ENCODE results near the gene NCF2. TPM values are rescaled to one million over a fixed set of nuclear protein-coding genes. Genes with fewer than 3 reads are reported as not detected.

NCF2 gene
- total RNA-seq, 2 donors from 2014 or later: 0.55 TPM; not detected in 1

DNA sequence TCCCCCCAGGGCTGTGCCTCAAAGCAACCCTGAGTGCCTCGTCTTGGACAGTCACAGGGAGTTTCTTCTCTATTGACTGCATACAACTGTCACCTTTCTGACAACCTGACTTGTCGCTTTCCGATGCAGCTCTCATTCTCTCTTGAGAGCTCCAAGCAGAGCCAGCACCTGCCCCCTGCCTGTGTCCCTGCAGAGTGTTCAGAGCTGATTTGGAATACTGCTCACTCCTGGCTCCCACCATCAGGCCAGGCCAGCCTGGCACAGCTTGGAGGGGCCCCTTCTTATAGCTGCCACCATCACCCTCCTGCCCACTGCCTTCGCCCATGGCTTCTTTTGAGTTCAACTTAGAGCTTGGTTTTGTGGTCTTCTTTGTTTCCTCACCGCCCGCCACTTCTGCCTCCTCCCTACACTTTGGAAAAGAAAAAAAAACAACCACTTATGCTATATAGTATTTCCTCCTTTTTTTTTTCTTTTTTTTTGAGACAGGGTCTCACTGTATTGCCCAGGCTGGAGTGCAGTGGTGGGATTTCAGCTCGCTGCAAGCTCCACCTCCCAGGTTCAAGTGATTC, 12.3 kb downstream of the NCF2 start:
- H3K36me3 Mint-ChIP-seq (ENCODE audit: low read depth): no peaks in the 10 kb centered on the region
- no peak overlapping the region for H3K27ac Mint-ChIP-seq
- H3K27me3 ChIP-seq (ENCODE audit: control insufficient read depth, insufficient read depth, low read length, poor library complexity, severe bottlenecking): no peaks in the 10 kb centered on the region
- H3K27me3 Mint-ChIP-seq (ENCODE audit: insufficient read depth): no peaks in the 10 kb centered on the region
- WGBS, 2 experiments (ENCODE audit: insufficient coverage in 1 of 2, insufficient read length in 1 of 2): 90 to 96% methylated on average over 5 to 7 of the region's 7 CpGs
- no peaks in the 10 kb centered on the region for H3K9me3 Mint-ChIP-seq
- H3K27ac ChIP-seq (ENCODE audit: low read depth, low read length): no peak overlapping the region
- H3K4me3 ChIP-seq (ENCODE audit: low read length): no peak overlapping the region
- no peaks in the 10 kb centered on the region for H3K36me3 ChIP-seq (ENCODE audit: control insufficient read depth, insufficient read depth, low read length)
- peaks cover 3% of the 10 kb centered on the region for H3K4me1 Mint-ChIP-seq
- H3K4me1 ChIP-seq (ENCODE audit: control insufficient read depth, insufficient read depth, low read length): no peaks in the 10 kb centered on the region
- no peaks in the 10 kb centered on the region for H3K9me3 ChIP-seq (ENCODE audit: control insufficient read depth, low read length)
- H3K4me3 Mint-ChIP-seq: no peak overlapping the region
- TF ChIP-seq, protein P1, sequence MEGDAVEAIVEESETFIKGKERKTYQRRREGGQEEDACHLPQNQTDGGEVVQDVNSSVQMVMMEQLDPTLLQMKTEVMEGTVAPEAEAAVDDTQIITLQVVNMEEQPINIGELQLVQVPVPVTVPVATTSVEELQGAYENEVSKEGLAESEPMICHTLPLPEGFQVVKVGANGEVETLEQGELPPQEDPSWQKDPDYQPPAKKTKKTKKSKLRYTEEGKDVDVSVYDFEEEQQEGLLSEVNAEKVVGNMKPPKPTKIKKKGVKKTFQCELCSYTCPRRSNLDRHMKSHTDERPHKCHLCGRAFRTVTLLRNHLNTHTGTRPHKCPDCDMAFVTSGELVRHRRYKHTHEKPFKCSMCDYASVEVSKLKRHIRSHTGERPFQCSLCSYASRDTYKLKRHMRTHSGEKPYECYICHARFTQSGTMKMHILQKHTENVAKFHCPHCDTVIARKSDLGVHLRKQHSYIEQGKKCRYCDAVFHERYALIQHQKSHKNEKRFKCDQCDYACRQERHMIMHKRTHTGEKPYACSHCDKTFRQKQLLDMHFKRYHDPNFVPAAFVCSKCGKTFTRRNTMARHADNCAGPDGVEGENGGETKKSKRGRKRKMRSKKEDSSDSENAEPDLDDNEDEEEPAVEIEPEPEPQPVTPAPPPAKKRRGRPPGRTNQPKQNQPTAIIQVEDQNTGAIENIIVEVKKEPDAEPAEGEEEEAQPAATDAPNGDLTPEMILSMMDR (conservative IDR thresholded peaks at IDR 0.05): no peak
- no peak overlapping the region for H3K9ac ChIP-seq (ENCODE audit: extremely low read depth, low read length, poor library complexity, severe bottlenecking)
- peak; percentile 23 for DNase-seq

- Mint-ChIP-seq H3K4me3 (no peak overlapping the region), H3K4me1 (peaks cover 3% of the 10 kb centered on the region), H3K27me3 (ENCODE audit: insufficient read depth) (no peaks in the 10 kb centered on the region), H3K9me3 (no peaks in the 10 kb centered on the region), H3K36me3 (ENCODE audit: low read depth) (no peaks in the 10 kb centered on the region), H3K27ac (no peak overlapping the region)
- Histone ChIP-seq H3K9ac (ENCODE audit: extremely low read depth, low read length, poor library complexity, severe bottlenecking) (no peak overlapping the region), H3K27ac (ENCODE audit: low read depth, low read length) (no peak overlapping the region), H3K4me3 (ENCODE audit: low read length) (no peak overlapping the region), H3K9me3 (ENCODE audit: control insufficient read depth, low read length) (no peaks in the 10 kb centered on the region), H3K36me3 (ENCODE audit: control insufficient read depth, insufficient read depth, low read length) (no peaks in the 10 kb centered on the region), H3K27me3 (ENCODE audit: control insufficient read depth, insufficient read depth, low read length, poor library complexity, severe bottlenecking) (no peaks in the 10 kb centered on the region), H3K4me1 (ENCODE audit: control insufficient read depth, insufficient read depth, low read length) (no peaks in the 10 kb centered on the region)
- TF ChIP-seq, protein P1 (conservative IDR thresholded peaks at IDR 0.05): no peak
- DNase-seq: peak; percentile 24
- 89 to 91% methylated on average over 7 to 8 of the region's 8 CpGs for WGBS, 2 experiments (ENCODE audit: insufficient coverage in 1 of 2, insufficient read length in 1 of 2)
Measured at GRCh38 chr1:183576537-183576936, 13.7 kb downstream of the NCF2 start.

DNA sequence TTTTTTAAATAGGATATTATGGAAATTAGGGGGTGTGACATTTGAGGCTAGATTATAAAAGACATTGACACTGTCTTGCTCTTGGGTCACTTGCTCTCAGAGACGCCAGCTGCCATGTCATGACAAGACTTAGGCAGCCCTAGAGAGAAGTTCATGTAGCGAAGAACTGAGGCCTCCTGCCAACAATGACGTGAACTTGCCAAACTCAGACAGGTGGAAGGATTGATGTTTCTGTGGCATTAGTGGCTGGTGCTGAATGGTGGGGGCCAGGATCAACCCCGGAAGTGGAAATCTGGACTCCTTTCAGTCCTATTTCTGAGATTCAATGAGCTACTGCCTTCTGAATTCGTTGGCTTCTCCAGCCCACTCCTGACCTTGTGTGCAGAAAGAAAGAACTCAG, 14.7 kb downstream of the NCF2 start:
- Mint-ChIP-seq H3K27ac (no peak overlapping the region), H3K27me3 (ENCODE audit: insufficient read depth) (no peaks in the 10 kb centered on the region), H3K4me3 (no peak overlapping the region), H3K4me1 (peaks cover 3% of the 10 kb centered on the region), H3K9me3 (no peaks in the 10 kb centered on the region), H3K36me3 (ENCODE audit: low read depth) (no peaks in the 10 kb centered on the region)
- Histone ChIP-seq H3K4me3 (ENCODE audit: low read length) (no peak overlapping the region), H3K36me3 (ENCODE audit: control insufficient read depth, insufficient read depth, low read length) (no peaks in the 10 kb centered on the region), H3K27me3 (ENCODE audit: control insufficient read depth, insufficient read depth, low read length, poor library complexity, severe bottlenecking) (no peaks in the 10 kb centered on the region), H3K4me1 (ENCODE audit: control insufficient read depth, insufficient read depth, low read length) (no peaks in the 10 kb centered on the region), H3K9me3 (ENCODE audit: control insufficient read depth, low read length) (no peaks in the 10 kb centered on the region), H3K9ac (ENCODE audit: extremely low read depth, low read length, poor library complexity, severe bottlenecking) (no peak overlapping the region), H3K27ac (ENCODE audit: low read depth, low read length) (no peak overlapping the region)
- TF ChIP-seq, protein P1 (conservative IDR thresholded peaks at IDR 0.05): no peak
- 91 to 95% methylated on average over 5 of the region's 5 CpGs for WGBS, 2 experiments (ENCODE audit: insufficient coverage in 1 of 2, insufficient read length in 1 of 2)
- no peak for DNase-seq
